B cell (primary cell): ENCODE data around the gene ADAM12.

Experiments used
- CTCF ChIP-seq: fragments of 200-600 bp; IDR thresholded peaks from one replicate; pipeline ENCODE4 v1.8.0; 2022; ENCODE audit warnings: antibody characterized with exemption, mild to moderate bottlenecking
- EZH2 ChIP-seq: IDR thresholded peaks from 2 replicates; pipeline ENCODE4 v1.6.1; 2012; ENCODE audit warnings: borderline replicate concordance, low read depth, mild to moderate bottlenecking, moderate library complexity, low read length; ENCODE audit not compliant: insufficient read depth, poor library complexity, severe bottlenecking

- no peak for TF ChIP-seq CTCF
- no peak for TF ChIP-seq EZH2
Measured at GRCh38 chr10:126255313-126255712, 133.0 kb downstream of the ADAM12 start.
